SK-N-SH treated with all-trans-retinoic acid at 6 μM for 48 hours (cell line): ENCODE measurements around the gene SLC2A11.

Experiments
- ARNTL ChIP-seq: fragments of 450-650 bp; formaldehyde crosslinking; IDR thresholded peaks from 2 replicates; pipeline ENCODE4 v1.5.0; 2020; ENCODE audit warnings: low read depth, mild to moderate bottlenecking, moderate library complexity, borderline replicate concordance
- BACH2 ChIP-seq: fragments of 250-450 bp; sonication (Bioruptor Pico); IDR thresholded peaks from 2 replicates; pipeline ENCODE4 v1.9.0; 2021; ENCODE audit warnings: mild to moderate bottlenecking, borderline replicate concordance
- SNAI2 ChIP-seq: fragments of 250-450 bp; sonication (Bioruptor Pico); IDR thresholded peaks from 2 replicates; pipeline ENCODE4 v1.5.0; 2020; ENCODE audit warnings: mild to moderate bottlenecking, moderate library complexity

GRCh38 chr22:23833911-23834317, 23.8 kb upstream of the SLC2A11 start:
- TF ChIP-seq ARNTL (CRISPR knock-in tag) = no peak
- TF ChIP-seq SNAI2 (CRISPR knock-in tag) = no peak
- no peak for TF ChIP-seq BACH2 (CRISPR knock-in tag)
